HG03378 (cell line): Measurements from ENCODE around the gene TBRG1.

Experiments
- ATAC-seq: cut with Tn5 transposase; IDR thresholded peaks from one replicate; pipeline ENCODE4 v1.9.1; 2021; ENCODE audit warnings: mild to moderate bottlenecking, moderate library complexity; ENCODE audit not compliant: unreplicated experiment

Gene TBRG1

DNA sequence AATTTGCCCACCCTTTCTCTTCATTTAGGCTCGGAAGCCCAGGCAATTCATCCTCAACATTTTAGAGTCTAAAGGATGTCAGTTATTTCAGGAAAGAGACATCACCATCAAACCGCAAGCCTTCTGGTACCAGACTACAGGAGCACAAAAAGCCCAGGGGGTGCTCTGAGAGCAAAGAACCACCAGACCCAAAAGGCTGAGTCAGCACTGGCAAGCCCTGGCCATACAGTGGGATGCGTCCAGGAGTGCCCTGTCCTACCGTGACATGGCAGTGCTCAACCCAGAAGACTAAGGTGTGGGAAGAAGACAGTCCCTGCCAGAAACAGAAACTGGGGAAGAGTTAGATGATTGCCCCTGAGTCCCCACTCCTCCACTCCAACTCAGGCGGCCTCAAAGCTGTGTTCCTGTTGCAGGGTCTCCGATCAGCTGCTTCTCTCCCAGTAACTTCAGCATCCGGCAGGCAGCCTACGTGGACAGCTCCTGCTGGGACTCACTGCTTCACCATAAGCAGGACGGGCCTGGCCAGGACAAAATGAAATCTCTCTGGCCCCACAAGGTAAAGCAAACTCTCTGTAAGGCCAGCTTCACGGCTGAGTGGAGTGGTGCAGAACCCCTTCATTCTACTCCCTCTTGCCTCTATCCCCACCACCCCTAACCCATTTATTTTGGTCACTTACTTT is 10.0 kb upstream of the TBRG1 start:
- ATAC-seq = no peak

DNA sequence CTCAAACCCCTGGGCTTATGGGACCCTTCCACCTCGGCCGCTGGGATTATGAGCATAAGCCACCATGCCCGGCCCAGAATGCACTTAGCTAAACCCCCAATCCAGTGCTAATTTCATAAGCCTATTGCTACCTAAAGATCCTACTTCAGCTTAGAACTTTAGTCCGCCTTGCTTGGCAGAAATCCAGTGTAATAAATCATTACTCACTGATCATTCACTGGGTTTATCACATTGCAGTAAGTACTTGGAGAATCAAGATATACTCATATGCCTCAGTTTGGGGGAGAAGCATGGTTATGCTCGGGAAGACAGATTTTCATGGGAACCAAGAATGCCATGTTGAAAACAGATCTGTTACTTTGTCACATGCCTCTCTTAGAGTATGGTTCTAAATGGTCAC is 3.8 kb upstream of the TBRG1 start:
- ATAC-seq = no peak

DNA sequence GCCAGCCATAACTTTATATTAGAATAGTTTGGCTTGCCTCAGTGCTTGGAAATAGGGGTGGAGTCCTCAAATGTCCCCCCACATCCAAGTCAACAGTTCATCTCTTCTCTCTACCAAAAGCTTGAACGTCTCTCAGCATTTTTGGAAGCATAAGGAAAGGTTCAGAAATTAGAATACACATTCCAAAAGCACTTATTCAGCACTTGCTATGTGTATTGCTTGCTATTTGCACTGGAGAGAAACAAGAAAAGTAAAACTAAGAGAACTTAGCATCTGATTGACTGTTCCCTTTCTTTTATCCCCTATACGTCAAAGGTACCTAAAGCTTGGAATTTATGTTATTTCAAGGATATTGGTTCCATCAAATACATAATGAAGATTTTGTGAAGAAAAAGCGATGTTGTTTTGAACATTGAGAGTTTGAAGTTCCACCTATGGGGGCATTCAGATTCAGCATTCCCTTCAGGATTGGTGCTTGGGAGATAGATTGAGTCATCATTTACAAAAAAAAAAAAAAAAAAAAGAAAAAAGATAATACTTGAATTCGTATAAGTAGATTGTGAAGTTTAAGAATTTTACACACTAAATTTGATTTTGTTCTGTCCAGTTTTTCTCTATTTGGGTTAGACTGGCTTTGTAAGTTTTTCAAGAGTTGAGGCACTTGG is 1.3 kb downstream of the TBRG1 start:
- ATAC-seq = no peak

DNA sequence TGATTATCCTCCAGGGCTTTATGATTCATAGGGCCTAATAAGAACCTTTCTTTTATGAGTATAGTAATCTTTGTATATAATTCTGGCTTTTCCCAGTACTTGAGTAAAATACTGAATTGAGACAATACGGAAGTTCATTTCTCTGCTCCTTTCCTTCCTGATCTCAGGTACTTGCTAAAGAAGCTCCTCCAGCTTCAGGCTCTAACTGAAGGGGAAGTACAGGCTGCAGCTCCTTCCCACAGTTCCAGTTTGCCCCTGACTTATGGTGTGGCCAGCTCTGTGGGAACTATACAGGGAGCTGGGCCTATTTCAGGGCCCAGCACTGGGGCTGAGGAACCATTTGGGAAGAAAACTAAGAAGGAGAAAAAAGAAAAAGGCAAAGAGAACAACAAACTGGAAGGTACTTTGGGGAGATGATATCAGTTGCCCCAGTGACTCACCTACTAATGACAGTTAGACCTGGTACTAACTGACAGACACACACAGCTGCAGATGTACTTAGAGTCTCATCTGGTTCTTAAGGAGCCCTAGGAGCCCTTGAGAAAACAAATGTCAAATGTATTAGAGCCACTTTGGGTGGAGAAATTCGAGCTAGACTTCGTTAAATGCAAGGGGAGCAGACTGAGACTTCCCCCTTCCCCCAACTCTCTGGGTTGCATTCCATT is 3.0 kb downstream of the TBRG1 start:
- no peak for ATAC-seq

DNA sequence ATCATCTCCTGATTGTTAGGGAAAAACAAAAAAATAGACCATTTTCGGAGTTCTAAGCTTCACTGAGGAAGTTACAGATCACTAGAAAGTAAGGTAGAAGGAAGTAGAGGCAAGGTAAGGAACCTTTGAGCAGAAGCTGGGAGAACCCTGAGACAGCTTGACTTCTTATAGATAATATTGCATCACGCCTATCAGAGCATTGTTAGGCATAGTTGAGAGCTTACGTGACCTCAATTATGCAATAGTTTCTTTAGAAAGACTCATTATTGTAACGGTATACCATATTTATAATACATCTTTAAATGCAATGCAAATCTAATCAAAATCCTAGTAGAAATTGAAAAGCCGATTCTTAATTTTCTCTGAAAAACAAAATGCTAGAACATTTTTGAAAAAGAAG is 4.9 kb downstream of the TBRG1 start:
- no peak for ATAC-seq

DNA sequence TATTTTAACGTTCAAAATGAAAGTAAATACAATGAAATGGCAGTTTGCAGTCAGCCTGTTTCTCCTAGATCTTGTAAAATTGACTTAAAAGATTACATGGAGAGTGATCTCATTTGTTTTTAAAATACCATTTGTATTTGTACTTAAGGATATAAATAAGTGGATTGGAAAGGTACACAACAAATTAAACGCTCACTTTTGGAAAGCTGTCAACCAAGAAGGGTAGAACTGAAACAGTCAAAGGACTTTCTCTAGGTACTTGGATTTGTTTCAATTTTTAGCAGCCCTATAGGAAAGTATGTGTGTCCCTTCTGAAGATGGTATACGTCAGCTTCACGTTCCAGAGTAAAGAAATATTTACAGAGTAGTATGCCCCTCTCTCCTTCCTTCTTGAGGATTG is 7.3 kb downstream of the TBRG1 start:
- ATAC-seq = no peak

DNA sequence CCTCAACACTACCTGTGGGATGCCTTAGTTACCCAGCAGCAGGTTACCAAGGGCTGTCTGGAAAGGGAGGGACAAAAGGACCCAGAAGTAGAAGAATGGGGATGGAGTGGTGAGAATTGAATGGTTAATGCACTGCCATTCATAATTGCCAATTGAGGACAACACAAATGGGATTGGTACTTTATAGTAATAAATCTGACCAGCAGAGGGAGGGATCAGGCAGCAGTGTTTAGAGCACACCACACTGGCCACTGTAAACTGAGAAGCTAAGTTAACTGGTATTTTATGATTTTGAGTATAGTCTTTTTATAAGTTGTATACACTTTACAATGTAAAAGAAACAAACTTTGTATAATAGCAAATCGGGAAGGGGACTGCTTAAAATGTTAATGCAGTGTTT is 10.7 kb downstream of the TBRG1 start:
- no peak for ATAC-seq

DNA sequence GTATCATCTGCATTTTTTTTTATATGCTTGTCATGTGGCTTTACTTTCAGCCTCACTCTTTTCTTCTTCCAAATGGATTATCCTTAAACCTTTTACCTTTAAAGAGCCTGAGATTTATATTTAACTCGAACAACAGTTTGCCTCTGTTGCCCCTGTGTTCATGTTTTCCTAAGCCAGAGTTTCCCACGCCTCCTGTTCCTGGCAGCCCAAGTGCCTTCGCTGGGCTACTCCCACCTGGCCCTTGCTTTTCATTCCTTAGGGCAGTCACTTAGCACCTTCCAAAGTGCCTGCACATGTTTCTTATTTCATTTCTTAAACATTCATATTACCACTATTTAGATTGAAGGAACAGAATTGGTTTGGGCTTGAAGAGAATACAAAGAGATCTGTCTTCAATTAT is 13.3 kb downstream of the TBRG1 start:
- ATAC-seq = no peak

DNA sequence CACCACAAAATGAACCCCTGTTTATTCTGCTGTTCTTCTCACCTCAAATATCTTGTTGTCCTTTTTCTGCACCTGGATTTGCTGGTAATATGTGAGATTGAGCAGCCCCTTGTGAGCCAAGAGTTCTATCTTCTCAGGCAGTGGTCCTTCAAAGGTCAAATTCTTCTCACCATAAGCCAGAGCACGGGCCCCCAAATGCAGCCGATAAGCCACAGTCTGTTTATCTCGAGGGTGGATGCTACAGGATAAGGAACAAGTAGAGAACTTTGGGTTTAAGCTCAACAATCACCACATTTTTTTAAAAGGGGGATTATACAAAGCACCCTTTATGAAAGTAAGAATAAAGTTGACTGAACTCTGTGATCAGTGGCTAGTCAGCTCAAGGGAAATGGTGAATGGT is 15.8 kb downstream of the TBRG1 start:
- no peak for ATAC-seq

DNA sequence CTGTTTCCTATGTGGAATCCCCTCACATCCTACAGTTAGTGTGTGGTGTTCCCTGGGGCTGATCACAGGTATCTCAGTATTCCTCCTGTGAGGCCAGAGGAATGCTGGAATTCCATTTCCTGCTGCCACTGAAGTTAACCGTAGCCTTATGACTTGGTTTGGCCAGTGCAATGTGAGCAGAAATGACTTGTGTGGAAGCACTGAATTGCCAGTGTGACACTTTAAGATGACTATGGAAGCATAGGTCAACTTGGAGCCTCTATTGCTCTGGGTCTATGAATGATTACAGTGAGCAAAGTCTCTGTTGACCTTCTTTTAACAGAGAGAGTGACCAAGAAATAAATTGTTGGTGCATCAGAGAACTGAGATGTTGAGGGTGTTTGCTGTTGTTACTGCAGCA is 16.5 kb downstream of the TBRG1 start:
- ATAC-seq = no peak

DNA sequence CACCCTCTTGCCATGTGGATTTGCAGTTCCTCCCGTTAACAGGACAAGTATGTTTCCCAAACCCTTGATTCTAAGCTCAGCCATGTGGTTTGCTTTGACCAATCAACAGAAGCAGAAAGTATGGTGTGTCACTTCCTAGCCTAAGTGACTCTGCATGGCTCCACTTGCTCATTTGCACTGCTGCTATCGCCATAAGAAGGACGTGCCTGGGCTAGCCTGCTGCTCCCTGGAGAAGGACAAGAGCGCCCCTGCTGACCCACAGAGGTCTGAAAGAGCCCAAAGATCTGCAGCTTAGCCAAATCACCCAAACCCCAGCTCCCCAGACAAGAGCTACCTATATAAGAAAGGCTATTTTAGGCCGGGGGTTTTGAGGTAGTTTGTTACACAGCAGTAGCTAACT is 18.0 kb downstream of the TBRG1 start:
- no peak for ATAC-seq

DNA sequence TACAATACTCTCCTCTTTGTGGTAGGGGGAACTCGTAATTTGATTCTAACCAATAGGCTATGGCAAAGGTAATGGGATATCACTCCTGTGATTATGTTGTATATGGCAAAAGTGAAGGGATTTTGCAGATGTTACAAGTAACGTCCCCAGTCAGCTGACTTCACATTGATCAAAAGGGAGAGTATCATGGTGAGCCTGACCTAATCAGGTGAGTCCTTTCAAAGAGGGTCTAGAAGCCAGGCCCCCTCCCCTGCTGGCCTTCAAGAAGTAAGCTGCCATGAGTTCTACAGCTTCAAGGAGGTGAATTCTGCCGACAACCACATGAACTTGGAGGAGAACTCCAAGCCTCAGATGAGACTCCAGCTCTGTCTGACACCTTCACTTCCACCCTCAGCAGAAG is 20.0 kb downstream of the TBRG1 start:
- ATAC-seq = no peak

DNA sequence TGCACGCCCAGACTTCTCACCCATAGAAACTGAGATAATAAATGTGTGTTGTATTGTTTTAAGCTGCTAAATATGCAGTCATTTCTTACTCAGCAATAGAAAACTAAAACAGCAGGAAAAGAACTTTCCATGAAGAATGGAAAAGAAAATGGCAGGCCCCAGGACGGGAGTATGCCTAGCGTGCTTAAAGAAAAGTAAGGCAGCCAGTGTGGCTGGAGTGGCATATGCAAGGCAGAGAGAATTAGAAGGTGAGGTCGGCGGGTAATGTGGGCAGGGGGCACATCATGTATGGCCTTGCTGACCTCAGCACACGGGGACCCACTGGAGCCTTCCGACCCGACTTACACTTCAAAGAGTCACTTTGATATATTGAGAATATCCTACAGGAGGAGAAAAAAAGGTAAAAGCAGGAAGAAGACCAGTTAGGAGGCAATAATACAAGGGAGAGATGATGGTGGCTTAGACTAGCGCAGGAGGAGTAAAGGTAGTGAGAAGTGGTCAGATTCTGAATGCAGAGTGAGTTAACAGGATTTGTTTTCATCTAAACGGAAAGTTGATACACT is 20.5 kb downstream of the TBRG1 start:
- no peak for ATAC-seq

DNA sequence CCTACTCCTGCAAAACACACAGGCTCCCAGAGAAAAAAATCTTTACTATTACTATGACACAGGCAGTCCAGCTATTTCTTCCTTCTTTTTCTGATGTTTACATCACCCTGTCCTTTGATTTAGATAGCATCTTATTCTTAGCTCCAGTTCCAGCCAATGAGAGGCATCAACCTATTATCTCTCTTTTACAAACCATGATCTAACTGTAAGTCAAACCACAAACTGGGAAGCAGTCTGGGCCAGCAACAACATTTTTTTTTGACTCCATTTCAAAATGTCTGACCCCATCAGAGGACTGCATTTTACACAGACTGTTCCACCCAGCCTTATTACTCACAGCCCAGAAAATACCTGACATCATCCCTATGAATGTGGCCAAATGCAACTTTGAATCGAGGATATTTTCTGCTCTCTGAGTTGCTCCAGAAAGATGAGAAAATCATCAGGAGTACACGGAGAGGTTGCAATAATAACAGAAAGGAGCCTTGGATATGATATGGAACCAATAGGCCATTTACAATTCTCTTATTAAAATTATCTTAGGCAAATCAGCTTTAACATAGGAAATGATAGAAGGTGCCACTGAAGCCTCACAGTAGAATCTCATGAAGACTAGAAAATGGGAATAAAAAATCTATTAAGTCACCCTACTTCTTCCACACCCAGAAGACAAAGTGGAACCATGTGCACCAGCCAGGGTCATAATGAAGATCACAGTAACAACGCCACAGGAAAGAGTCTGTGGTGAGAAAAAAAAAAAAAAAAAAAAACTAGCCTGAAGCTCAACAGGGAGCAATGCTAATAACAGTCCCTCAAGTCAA is 21.2 kb downstream of the TBRG1 start:
- no peak for ATAC-seq

DNA sequence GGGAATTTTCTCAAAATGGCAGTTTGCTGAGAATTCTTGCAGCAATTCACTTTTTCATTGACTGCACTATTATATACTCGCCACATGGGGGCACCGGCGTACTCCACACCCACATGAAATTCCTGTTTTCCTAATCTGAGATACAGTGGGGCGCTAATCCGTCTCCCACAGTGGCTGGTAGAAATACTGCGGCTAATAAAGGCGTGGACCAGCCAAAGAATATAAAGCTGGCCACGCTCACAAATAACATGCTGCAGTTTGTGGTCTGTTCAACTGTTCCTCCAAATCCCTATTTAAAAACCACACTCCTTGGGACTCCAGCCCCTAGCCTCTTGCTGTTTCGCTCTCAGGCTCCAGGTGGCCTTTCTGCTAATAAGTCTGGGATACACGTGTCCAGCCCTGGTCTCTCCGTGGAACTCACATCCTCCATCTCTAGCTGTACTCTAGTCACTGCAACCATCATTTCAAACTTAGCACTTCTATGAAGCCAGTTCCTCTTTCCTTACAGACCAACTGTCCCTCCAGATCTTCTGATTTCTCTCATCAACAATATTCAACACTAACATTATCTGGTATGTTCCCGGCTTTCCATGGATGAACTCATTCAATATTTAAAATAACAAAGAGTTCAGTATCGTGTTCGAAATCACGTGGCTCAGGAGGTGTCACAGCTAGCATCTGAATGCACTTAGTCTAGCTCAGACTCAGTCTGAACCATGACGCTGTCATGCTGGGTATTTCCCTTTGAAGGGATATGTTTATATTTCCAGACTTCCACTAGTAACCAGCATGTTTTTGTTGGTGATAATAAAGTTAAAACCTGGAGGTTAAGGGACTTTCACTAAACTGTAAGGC is 22.0 kb downstream of the TBRG1 start:
- ATAC-seq = peak; percentile 46

DNA sequence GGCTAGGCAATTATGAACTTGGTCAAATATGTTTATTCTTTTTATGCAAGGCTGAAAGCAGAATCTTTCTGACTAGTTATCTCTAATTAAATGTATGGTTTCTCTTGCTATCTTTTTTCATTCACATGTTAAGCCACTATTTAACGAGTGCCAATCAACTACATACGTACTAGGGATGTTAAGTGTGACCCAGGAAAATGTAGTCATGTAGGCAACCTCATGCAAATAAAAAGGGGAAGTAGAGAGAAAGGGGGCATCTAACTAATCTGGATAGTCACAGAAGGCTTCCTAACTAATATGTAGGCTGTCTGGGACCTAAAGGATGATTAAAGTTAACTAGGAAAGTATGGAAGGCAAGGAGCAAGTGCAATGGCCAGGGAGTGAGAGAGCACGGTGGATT is 23.5 kb downstream of the TBRG1 start:
- peak; percentile 45 for ATAC-seq

DNA sequence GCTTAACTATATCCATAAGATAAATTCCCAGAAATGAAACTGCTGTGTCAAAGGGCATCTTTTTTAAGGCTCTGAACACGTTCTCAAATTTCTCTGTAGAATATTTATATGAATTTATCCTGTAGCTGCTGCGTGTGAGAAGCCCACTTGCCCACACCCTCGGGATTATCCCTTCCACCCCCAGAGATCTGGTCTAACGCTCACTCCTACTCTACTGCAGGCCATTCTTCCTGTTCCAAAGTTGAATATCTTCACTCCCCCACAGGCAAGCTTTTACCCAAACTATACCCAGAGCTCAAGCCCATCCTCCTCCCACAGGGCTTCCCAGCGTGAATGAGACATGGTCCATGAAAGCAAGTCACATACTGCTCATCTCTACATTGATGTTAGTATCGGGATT is 25.9 kb downstream of the TBRG1 start:
- ATAC-seq = no peak

DNA sequence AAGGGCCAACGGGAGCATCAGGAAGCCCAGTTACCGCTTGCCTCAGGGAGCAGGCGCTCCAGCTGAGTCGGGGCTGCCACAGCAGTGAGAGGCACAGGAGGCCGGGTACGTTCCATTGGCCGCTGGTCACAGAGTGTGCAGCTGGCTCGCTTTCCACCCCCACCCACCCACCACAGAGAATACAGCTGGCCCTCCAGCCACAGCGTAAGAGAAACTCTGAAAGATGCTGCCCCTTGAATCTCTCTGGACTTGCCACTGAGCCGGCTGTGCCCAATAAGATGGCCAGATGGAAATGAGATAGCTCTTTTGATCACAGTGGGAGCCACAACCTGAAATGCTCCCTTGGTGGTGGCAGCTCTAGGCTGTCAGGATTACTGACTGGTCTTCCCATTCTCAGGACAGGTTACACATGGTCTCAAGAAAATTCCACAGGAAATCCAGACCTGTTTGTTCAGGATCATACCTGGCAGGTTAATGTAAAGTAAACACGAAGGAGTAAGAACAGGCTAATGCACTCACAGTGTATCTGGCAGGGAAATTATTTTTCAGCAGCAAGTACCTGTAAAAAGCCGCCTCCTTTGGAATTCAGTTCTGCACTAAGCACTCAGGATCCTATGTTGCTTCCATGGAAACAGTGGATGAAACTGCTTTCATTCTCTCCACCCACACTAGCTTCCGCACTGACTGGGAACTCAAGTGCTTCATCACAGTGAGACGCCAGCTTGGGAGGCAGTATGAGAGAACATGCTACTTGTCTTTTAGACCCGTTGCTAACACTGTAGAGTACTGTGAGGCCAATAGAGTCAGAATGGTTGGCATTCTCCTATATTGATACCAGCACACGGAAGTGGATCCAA is 34.3 kb downstream of the TBRG1 start:
- ATAC-seq = no peak

DNA sequence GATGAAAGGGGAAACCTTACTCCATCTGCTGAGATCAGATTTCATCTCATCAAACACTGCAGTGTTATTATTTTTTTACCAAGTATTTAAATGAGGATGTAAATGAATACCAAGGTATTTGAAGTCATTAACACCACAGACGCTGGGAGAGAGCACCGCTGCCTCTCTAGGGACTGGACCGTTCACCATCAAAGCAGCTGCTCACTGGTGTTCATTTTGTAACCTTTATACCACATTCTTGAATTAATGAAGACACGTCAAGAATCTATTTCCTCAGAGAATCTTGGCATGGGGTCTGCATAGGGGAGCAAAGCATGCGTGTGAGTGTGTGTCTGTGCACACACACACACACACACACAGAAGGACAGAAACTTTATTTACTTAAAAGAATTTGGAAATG is 35.2 kb downstream of the TBRG1 start:
- ATAC-seq = no peak
